Liver (tissue), 2 donors: ENCODE data around the gene ERBB4.

Experiments used
- RAD21 ChIP-seq, 2 donors: IDR thresholded peaks; 2 replicates each; pipeline ENCODE4 v1.6.1; 2016; ENCODE audit warnings: antibody characterized with exemption in 2 of 2, mild to moderate bottlenecking in 2 of 2
- TAF1 ChIP-seq: conservative IDR thresholded peaks from 2 replicates; pipeline ENCODE4 v1.6.1; 2016; ENCODE audit warnings: antibody characterized with exemption, mild to moderate bottlenecking
- donor health status: healthy.

DNA sequence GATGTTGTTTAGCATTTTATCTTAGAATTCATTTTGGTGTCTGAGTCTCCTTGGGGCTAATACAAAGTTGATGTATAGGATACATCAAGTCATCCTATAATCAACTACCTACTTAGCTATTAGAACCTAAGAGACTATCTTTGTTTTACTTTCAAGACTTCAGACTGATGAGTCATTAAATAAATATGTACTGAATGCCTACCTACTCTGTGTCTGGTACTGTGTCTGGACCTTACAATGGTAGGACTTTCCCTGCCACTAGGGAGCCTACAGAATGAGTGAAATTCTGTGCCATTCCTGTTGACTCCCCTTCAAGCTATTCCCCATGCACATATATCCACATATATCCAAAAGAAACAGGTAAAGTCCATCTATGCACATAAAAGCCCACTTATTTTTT, 114.5 kb downstream of the ERBB4 start:
- TF ChIP-seq TAF1 (no peak), RAD21 (IDR thresholded peaks at IDR 0.05) (no peak)
